Dedifferentiated amniotic fluid mesenchymal stem cell (primary cell): ENCODE measurements around the gene ELMO3.

Experiments used
- DNase-seq: peaks from one replicate; pipeline ENCODE4 v3.0.0-alpha.2; 2016; ENCODE audit errors: extremely low spot score

ELMO3 gene

DNA sequence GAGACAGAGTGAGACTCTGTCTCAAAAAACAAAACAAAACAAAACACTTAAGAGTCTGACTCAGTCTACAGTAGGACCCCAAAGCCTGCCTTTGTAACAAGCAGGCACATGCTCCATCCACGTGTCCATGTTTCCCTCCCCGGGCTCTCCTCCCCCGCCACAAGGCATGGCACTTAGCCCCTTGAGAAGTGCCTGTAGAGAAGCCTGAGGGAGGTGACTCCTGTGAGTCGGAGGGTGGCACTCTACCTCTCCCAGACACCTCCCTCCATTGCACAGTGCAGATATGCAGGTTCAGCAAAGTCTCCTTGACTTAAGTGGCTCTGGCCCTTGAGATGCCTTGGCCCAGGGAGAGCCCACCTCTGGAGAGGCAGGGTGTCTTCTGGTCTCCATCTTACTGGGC, 41.6 kb downstream of the ELMO3 start:
- no peak for DNase-seq

DNA sequence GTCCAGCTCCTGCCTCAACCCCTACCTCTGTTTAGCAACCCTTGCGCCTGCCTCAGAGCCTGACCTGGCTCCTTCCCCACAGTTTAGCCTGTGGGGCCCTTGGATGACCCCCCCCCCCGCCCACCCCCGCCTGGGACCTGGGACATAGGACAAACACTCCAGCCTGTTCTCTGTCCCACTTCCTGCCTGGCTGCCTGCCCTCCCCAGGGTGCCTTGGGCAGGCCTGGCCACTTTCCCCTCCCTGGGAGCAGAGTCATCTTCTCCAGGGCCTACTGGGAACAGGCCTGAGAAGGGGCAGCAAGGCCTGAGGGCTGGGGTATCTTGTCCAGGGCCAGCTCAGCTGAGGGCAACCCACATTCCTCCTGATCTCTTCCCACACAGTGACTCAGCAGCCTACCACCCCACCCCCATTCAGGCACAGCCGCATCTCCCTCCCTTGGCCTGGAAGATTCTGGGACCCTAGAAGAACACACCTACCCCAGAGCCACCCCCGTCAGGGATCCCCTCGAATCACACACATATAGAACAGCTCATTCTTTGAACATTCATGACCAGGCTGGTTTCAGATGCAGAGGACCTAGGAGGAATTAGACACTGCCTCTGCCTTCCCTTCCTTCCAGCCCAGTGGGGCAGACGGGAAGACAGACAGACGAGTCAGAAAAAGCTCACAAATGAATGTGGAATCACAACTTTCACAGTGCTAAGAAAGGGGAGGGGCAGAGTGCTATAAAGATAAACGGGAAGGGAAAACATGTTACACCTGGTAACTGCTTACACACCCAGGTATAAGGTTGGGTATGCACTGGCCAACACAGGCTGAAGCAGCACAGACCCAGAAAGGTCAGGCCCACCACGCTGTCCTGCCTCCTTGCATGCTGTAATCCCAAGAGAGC, 42.3 kb downstream of the ELMO3 start:
- peak; percentile 56 for DNase-seq

DNA sequence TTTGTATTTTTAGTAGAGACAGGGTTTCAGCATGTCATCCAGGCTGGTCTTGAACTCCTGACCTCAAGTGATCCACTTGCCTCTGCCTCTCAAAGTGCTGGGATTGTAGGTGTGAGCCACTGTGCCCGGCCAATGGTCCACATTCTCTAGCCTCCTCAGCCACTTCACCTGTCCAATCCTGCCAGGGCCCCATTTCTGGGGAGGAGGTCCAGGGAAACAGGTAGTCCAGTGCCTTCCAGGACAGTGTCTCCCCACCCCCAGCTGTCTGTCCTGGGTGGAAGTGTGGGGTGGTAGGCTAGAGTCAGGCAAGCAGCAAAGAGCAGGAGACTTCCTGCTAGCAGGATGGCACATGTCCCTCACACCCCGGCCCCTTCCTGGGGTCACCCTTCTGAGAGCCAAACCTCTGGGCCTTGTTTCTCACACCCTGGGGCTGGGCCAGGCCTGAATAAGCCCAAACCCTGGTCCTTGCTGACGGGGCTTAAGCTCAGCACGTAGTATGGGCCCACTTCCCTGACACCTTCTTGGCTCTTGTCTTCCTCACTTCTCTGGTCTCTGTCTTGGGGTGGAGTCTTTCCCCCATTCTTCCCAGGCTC, 43.3 kb downstream of the ELMO3 start:
- DNase-seq = no peak

DNA sequence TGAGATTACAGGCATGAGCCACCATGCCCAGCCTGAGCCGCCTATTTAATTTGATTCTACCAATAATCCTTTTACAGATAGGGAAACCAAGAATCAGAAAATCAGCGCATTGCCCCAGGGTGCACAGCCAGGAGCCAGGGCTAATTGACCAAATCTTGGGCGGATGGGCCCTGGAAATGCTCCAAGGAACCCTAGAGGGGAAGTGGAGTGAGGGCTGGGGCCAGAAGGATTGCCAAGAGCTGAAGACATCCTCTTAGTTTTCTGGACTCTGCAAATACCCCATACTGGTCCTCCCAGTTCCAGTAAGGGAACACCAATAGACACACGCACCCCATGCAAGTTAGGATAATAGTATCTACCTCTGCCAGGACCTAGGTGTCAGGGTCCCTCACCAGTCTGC, 44.5 kb downstream of the ELMO3 start:
- DNase-seq = no peak

DNA sequence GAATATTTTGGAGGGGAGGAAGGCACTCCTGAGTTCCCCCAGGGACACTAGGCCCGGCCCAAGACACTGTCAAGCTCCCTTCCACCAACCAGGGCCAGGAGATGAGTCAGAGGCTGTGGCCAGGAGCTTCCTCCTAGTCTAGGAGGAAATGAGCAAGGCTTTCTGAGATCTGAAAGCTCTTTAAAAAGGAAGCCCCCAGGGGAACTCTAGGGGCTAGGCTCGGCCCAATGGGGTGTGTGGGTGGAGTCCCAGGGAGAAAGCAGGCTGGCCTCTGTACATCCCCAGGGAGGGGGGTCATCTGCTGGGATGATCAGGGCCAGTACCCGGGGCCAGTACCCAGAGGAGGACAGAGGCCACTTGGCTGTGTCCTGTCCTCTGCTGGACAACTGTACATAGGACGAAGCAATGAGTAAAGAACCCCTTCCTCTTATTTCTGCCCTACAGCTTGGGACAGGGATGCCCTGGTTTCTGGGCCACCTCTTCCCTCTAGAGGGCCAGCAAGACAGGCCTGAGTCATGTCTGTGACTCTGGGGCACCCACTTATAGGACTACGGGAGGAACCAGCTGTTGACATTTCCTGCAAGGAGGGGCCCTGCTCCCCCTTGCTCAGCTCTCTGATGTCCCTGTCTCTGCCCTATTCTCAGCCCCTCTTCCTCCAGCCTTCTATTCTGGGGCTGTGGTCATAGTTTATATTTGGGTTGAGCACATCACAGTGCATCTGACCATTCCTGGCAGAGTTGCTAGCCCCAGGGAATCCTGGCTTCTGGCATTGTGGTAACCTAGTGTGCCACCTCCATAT, 45.7 kb downstream of the ELMO3 start:
- DNase-seq = peak; percentile 67

DNA sequence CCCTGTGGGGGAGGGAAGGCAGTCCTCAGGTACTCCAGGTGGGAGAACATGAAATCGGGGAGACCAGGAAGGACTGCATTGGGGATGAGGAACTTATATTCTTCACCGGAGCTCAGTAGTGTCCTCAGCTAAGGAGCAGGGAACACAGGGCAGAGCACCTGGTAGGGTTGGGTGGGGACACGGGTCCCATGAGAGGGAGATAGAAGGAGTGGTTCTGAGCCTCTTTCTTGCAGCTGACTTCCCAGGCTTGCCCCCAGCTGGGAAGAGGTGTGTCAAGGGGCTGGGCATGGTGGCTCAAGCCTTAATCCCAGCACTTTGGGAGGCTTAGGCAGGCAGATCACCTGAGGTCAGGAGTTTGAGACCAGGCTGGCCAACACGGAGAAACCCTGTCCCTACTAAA, 46.3 kb downstream of the ELMO3 start:
- DNase-seq = no peak

DNA sequence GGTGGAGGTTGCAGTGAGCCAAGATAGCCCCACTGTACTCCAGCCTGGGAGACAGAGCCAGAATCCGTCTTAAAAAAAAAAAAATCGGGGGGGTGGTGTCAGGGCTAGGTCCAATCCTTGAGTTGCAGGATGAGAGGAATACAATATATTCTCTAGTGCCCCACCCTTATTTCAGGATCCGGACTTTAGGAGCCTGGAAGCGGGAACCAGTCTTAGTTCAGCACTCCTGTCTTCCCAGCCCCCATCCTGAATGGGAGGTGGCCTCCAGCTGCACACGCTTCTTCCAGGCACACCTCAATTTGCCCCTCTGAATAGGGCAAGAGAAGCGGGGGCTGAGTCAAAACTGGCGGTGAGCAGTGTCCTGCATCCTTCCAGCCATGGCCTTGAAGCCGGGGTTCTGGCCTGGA, 46.7 kb downstream of the ELMO3 start:
- DNase-seq = no peak

DNA sequence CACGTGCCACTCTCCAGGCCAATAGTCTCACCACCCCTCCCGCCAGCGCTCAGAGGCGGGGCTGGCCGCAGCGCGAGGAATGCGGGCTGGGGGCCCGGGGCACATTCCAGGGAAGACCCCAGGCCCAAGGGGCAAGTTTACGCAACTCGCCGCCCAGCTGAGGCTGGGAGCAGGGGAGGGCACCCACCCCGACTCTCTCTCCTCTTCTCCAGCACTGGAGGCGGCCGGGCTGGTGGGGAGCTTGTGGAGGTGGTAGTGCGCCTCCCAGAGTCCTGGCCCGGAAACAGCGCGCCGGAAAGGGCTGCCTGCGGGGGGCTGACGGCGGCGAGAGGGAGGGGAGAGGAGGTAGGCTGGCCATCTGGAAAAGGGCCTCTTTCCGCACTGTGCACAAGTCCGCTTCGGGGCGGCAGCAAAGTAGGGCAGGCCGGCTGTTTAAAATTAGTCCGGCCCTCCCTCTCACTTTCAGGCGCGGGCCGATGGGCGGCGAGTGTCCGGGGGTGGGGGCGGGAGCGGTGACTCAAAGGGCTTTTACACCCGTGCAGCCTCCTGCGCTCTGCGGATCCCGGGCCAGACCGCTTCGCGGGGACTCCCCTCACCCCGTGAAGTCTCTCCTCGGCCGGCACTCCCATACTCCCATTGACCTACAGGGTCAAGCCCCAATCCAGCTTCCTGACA, 47.3 kb downstream of the ELMO3 start:
- DNase-seq = peak; percentile 72

DNA sequence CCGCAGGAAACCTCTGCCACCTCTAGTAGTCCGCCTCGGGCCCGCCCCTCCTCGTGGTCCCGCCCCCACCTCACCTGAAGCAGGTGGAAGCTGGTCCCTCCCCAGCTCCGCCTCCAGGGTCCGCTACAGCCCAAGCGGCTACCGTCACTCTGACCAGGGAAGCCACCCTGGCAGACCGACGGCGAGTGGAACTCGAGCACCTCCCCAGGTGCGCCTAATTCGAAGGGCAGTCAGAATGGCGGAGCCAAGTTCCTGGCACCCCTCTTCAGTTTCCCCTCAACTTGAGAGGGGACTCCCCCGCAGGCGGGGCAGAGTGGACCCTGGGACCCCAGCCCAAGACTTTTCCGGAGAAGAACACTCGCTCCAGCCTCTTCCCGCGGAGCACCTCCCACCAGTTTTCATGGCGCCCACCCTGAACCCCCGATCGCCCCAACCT, 47.8 kb downstream of the ELMO3 start:
- no peak for DNase-seq

DNA sequence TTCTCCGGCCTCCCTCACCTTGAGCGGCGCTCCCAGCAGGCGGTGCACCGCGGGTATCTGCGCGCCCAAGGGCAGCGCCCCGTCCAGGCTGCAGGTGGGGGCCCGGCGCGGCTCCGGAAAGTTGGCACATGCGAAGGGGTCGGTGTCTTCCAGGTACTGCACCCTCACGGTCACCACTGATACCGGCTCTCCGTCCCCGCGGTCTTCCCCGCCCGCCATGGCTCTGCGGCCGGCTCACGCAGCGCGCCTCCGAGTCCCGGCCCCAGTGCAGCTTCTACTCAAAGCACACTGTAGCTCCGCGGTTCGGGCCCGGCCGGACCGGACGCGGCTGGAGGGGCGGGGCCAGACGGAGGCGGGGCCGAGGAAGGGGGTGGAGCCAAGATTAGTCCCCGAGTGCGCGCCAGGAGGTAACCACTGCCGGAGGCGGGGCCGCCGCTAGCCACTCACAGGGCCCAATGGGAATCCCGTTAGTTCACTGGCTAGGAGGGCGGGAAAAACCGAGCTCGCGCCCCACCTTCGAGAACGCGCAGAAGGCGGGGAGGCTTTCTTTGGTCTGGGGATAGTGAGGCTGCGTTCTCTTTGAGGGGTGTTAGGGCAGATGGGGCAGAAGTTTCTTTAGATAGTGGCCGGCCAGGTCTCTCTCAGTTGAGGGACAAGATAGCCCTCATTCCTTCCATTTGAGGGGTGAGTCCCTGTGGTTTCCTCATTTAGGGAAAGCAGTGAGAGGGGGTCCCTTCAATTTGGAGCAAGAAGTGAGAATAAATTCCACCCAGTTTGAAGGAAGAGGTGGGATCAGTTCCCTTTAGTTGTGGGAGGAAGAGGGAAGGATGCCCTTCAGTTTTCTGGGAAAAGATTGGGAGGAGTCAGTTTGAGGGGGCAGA, 48.5 kb downstream of the ELMO3 start, which contains the start of gene FHOD1:
Gene FHOD1 (minus strand): TSS at position 290 of the 881 bp plus-strand sequence. CDS start 71 bp downstream, at position 219.
- peak; percentile 94 for DNase-seq

DNA sequence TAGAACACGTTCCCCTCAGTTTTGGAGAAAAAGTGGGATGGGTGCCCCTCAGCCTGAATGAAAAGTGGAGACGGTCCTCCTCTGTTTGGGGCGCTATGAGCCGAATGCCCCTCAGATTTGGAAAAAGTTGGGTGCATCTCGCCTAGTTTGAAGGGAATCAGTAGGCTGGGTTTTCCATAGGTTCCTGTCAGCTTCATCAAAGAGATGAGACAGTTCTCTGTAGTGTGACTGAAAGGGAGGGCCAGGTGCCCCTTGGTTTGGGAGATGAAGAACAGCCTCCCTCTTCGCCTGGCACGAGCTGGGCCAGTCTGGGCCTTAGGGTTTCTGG, 49.1 kb downstream of the ELMO3 start:
- DNase-seq = no peak

DNA sequence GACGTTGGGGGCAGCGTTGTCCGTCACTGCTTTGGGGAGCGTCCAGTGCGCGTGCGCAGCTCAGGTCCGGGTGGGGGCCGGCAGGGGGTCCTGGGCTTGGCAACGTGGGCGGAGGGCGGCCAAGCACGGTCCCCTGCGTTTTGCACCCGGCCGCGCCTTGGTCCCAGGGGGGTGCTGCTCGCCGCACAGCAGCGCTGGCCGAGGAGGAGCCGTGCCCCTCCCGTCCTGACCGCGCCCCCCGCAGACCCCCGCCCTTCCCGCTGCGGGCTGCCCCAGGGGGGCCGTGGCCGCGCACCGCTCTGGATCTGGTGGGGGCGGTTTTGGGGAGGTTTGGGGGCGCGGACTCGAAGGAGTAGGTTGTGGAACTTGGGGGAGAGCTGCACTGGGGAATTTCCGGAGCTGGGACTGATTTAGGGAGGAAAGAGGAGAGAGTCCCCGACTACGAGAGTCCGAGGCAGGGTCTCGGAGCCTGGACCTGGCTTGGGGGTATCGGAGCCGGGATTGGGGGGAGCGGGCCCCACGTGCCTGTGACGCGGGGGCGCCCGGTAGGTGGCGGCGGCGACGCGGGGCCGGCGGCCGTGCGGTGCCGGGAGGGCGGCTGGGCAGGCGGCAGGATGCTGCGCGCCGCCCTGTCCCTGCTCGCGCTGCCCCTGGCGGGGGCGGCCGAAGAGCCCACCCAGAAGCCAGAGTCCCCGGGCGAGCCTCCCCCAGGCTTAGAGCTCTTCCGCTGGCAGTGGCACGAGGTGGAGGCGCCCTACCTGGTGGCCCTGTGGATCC, 49.7 kb downstream of the ELMO3 start, which contains the start of gene SLC9A5:
Gene SLC9A5 (plus strand): TSS at position 579 of the 777 bp plus-strand sequence. CDS start 36 bp downstream, at position 615.
- DNase-seq = no peak

DNA sequence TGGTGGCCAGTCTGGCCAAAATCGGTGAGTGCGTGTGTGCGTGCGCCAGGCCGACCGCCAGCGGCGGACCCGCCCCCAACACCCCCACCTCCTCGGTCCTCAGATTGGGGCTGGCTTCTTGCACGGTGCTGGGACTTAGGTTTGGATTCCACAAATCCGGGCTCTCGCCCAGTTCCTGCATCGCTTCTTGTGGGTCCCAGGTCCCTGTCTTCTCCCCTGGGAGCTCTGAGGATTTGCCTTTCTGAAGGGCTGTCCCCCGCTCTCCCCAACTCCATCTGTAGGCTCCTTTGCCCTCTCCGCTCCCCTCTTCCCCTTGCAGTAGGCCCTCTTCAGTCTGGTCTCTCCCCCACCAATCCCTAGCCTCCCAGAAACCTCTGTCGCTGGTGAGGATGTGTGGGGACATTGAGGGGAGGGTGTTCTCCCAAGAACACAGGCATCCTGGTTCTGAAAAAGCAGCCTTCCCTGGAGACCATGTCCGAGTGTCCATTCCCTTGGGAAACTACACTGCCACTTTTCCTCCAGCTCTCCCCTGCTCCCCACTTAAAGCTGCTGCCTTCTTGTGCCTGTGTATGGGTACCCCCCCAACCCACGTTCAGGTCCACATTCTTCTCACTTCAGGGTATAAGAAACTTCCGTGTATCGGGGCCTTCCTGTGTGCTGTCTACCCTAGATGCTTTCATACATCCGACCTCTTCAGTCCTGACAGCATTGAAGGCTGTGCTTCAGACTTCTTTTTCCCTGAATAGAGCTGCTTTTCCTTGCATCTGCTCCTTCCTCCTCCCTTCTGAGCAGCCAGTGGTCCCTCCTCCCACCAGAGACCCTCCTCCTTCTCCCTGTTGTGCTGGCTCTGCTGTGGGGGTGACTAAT, 50.5 kb downstream of the ELMO3 start:
- DNase-seq = no peak

DNA sequence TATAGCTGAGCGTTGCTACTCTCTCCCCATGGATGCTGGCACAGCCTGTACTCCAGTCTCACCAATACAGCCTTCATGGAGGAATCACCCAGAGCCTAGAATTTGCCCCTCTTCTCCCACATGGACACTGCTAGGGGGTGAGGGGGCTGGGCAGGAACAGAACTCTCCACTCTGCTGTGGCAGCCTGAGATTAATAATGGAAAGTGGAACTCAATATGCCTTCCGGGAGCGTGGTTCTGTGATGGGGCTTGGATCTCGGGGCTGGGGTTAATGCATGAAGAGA, 51.1 kb downstream of the ELMO3 start:
- DNase-seq = no peak

DNA sequence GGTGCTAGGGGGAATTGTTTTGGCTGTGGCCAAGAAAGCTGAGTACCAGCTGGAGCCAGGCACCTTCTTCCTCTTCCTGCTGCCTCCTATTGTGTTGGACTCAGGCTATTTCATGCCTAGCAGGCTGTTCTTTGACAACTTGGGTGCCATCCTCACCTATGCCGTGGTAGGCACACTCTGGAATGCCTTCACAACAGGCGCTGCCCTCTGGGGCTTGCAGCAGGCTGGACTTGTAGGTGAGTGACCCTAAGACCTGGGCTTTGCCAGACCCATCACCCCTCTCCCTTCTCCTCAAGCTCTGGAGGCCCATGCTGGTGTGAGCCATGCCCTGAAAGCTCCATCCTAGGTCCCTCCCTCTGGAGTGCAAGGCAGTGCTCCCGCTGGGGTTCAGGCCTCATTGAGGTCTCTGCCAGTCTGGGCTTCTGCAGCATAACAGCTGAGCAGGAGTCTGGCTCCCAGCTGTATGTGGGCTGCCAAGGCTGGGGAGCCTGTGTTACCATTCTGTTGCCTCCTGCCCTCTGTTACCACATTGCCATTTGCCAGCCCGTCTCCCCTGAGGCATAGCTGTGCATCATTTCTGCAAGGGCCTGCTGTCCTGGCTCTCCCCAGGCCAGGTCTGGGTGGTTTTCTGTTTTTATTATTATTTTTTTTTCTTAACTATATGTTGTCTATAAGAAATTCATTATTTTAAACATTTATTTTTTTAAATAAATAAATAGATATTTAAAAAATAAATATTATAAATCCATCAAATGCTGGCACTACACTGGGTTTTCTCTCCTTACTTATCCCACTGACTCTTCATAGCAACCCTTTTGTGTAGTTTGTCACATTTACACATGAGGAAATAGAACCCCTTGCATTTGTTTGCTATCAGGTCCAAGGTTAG, 53.9 kb downstream of the ELMO3 start:
- no peak for DNase-seq
